ENCODE results near the gene PPARG. TPM values are rescaled to one million over a fixed set of nuclear protein-coding genes. Genes with fewer than 3 reads are reported as not detected.

Gene PPARG
- 0.32 and 0.76 TPM in 2 replicates for total RNA-seq

DNA sequence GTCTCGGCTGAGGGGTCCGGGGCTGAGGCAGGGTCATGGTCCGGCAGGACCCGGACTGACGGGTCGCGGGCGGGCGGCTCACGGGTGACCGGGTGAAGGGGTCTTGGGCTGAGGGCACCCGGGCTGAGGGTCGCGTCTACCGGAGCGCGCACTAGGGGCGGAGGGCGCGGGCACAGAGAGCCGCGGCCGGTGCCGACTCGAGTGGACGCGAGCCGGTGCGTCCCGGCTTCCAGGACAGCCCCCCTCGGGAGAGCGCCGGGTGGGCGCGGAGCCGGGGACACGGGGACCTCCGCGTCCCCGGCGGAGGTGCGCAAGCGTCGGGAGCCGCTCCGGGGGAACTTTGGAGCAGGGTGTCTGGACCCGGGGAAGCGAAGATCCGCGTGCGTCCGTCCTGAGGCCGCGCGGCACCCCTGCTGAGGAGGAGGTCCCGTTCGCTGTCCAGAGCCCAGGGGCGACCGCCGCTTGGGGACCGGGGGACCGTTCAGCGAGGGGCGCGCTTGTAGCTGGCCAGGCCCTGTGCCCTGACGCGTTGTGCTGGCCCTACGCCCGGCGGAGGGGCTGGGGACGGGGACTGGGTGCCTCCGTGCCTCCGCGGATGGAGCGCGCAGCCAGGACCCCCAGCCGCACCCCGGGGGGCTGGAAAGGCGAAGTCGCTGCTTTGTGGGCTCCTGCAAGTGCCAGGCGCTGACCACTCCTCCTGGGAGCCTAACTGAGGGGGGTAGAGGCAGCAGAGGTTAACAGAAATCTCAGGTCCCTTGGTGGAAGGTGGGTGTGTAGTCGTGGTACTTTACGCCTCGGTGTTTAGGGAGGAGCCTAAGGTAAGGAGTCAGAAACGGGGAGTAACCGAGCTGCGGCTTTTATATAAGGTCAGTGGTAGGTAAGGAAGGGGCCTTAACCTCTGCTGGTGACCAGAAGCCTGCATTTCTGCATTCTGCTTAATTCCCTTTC, at the start of gene PPARG:
Gene PPARG, plus strand, starts transcription at position 889 of the 948 bp plus-strand sequence. CDS start 90,642 bp downstream, outside the sequence.

Other genes starting within 250 kb of the PPARG start
- gene TIMP4, start 130.2 kb upstream of the PPARG start, total RNA-seq = not detected in 2 replicates
- gene TSEN2, start 195.4 kb downstream of the PPARG start, total RNA-seq = 16.9 and 19.6 TPM in 2 replicates